GM12892 (cell line): Measurements from ENCODE around the gene USP3.

Experiments
- DNase-seq: peaks from one replicate; pipeline ENCODE4 v3.0.0; 2011; ENCODE audit not compliant: insufficient read length
- FAIRE-seq: peaks from 2 replicates; lab custom pipeline; 2011; peaks lifted over from hg19 to GRCh38; lab: Jason Lieb, UNC
- POLR2A ChIP-seq: IDR thresholded peaks from 2 replicates; pipeline ENCODE4 v1.6.1; 2011; ENCODE audit warnings: low read depth, low read length, control low read depth
- POLR2AphosphoS5 ChIP-seq: IDR thresholded peaks from 2 replicates; pipeline ENCODE4 v1.6.1; 2011; ENCODE audit warnings: low read depth, low read length, control low read depth
- TAF1 ChIP-seq: IDR thresholded peaks from 2 replicates; pipeline ENCODE4 v1.6.1; 2011; ENCODE audit warnings: low read depth, mild to moderate bottlenecking, control low read depth, low read length, borderline replicate concordance

The USP3 gene

DNA sequence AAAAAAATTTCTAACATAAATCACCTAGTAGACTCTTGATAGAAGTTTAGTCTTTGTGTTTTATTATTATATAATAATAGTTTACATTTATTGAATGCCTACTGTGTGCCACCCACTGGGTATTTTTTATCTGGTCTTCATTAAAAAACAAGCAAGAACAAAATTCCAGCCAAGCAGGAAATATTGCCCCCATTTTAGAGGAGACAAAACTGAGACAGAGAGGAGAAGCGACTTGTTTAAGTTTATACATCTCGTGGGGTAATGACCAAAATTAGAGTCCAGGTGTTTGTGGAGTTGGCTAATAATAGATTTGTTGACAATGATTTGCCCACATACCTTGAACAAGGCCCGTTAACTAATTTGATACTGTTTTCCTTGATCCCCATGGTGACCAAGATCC is 59.7 kb downstream of the USP3 start:
- FAIRE-seq (no peak), DNase-seq (no peak)
- TF ChIP-seq POLR2A, result no peak
- TF ChIP-seq TAF1, result no peak
- no peak for TF ChIP-seq POLR2AphosphoS5

DNA sequence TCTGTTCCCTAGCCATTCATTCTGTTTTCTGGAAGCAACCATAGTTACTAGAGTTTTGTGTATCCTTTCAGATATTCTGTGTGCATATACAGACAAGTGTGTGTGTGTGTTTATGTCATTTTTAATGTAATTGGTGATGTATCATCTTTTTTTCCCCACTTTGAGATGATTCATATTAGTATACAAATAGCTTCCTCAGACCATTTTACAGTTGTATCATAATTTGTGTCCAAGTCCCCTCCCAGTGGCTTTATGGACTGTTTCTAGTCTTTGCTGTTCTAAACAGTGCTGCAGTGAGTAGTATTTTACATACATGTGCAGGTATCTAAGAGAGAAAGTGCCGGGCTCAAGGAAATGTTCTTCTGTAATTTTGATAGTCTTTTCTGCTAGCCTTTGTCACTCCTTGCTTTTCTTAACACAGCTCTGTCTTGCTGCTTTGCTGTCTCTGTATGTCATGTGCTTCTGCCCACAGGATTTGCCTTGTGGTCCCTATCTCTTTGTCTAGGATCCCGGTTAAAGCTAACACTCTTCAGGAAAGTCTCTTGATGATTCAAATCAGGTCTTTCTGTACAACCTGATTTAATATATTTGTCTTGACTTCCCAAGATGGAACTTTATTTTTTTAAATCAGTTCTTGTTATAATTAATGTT is 61.3 kb downstream of the USP3 start:
- FAIRE-seq (no peak), DNase-seq (no peak)
- TF ChIP-seq POLR2A (no peak), POLR2AphosphoS5 (no peak), TAF1 (no peak)

DNA sequence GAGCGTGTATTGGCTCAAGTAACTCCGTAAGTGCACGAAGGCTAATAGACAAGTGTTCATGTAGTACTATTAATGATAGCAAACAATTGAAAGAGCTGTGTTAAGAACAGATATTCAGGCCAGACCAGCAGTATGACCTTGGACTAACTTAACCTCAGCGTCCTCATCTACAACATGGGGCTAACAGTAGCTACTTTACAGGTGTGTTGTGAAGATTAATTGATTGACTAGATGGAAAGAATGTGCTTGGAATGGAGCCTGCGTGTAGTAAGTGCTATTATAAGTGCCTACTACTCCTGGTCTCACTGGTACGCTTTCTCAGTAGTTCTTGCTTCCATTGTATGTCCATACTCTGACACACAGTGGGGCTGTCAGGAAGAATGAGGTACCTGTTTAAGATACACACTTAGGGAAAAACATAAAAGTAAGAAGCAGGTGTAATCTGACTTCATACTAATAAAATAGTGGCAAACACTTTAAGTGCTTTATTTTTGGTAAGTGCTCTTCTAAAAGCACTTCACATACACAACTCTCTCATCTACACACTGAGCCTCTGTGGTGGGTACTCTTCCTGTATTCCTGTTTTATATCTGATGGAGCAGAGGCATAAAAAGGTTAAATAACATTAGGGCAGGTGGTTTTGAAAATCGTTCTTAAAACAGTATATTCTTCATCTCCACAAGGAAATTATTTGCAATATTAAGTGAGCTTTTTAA is 68.5 kb downstream of the USP3 start:
- FAIRE-seq, result no peak
- DNase-seq, result no peak
- no peak for TF ChIP-seq TAF1
- TF ChIP-seq POLR2AphosphoS5, result no peak
- TF ChIP-seq POLR2A, result no peak

DNA sequence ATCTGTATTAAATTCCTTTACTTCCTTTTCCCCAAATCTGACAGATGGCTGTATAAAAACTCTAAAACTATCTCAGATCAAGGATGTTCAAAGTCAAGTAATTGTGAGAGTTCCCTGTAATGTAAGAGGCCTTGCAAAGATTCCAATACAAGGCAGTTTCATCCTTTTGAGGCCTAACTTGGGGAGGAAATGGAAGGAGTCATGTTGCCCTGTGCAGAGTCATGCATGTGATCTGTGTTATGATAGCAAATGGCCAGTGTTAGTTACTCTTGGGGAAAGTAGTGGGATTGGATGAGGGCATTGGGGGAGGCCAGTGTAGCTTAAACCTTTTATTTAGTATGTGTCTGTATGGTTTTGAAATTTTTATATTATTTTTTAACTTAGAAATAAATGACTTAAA is 69.1 kb downstream of the USP3 start:
- DNase-seq (no peak), FAIRE-seq (no peak)
- TF ChIP-seq POLR2A, result no peak

DNA sequence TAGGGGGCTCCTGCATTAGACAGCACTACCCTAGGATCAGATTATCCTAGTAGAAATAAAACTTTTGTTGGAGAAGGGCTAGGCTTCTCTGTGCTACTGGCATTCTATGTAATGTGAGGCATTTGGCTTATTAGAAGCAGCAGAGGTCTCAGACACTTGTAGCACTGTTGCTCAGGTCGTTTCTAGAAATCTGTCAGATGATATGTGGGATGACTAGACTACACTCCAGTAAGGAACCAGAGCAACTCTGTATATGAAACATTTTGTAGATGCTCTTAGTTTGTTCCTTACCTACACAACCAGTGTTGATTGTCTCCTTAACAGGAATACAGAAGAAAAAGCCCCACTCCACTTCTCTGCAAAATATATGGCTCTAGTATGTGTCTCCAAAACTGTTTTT is 70.9 kb downstream of the USP3 start:
- TF ChIP-seq POLR2AphosphoS5, result no peak
- no peak for TF ChIP-seq POLR2A
- TF ChIP-seq TAF1, result no peak
- FAIRE-seq, result no peak
- DNase-seq, result no peak

DNA sequence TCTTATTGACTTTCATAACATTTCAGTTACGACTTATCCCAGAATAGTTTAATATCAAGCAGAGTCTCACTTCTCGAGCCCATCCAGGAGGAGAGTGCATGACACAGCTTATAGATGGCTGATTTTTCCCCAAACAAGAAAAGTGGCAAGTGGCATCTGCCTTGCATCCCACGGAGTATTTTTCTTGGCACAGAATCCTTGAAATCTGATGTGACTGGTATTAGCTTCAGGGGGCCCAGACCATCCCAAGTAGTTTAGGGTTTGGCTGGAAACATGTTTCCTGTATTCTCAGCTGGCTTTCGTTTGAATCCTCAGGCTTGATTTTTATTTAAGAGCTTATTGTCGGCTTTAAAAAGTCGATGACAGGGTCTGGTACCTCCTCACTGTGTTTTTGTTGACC is 72.0 kb downstream of the USP3 start:
- DNase-seq (no peak), FAIRE-seq (no peak)
- TF ChIP-seq TAF1, result no peak
- TF ChIP-seq POLR2AphosphoS5, result no peak
- no peak for TF ChIP-seq POLR2A

DNA sequence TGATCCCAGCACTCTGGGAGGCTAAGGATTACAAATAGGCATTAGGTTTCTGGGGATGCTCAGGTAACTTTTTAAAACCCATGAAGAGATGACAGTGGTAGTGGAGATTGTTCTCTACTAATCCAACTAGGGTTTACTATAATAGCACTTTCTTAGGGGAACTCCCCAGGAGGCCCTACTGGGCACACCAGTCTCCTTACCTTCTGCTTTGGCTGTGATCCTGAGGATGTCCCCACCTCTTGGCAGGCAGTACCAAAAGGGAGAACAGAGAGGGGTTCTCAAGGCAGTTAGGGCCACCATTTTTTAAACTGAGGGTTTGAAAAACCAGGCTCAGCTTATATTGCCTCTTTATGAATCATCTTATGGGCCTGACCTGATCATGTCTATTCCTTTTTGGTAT is 77.8 kb downstream of the USP3 start:
- no peak for FAIRE-seq
- no peak for TF ChIP-seq TAF1
- no peak for TF ChIP-seq POLR2A
- no peak for TF ChIP-seq POLR2AphosphoS5

DNA sequence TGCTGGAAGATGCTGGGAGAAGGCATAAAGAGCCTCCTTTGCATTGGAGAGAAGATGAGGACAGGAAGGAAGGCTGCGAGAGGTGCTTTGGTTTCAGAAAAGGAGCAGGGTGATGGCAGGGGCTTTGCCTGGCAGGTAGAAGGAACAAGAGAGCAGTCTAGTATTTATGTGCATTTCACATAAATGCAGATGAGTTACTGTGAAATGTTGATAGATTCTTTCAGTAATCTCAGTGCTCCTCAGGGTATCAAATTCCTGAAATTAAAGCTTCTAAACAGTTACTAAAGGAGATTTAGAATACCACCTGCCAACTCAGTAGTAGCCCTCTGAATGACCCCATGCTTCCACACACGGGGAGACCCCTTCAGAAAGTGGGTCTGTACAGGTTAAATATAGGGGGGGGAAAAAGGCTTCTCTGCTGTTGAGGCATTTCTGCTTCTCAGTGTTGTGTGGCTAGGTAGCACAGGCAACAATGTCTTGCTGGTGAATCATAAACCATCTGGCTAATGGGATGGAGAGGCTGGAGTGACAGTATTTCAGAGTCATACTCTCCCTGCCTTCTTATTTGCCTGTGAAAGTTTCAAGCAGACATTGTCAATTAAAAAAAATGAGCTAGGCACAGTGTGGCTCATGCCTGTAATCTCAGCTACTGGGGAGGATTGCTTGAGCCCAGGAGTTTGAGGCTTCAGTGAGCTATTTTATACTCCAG is 78.5 kb downstream of the USP3 start:
- DNase-seq, result no peak
- no peak for TF ChIP-seq POLR2AphosphoS5
- TF ChIP-seq POLR2A, result no peak
- no peak for TF ChIP-seq TAF1
- FAIRE-seq, result no peak

More for the DNA sequence above, 77.8 kb downstream of the USP3 start:
- no peak for DNase-seq

DNA sequence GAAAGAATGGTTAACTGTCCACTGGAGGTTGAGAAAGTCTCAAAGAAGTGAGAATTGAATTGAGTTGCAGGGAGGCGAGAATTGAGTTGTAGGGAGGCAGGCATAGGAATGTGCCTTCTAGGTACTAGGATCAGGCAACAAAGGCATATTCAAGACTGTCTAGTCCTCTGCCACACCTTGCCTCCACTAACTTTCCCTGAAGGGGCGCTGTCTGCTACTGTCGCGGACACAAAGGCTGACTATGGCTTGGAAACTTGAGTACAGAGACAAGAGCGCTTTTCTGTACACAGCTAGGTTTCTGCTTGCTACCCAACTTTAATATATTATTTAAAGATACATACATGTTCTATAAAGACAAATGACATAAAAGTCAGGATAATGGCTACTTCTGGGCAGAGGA is 82.4 kb downstream of the USP3 start:
- TF ChIP-seq POLR2A (no peak), POLR2AphosphoS5 (no peak), TAF1 (no peak)
- no peak for FAIRE-seq
- DNase-seq, result no peak

DNA sequence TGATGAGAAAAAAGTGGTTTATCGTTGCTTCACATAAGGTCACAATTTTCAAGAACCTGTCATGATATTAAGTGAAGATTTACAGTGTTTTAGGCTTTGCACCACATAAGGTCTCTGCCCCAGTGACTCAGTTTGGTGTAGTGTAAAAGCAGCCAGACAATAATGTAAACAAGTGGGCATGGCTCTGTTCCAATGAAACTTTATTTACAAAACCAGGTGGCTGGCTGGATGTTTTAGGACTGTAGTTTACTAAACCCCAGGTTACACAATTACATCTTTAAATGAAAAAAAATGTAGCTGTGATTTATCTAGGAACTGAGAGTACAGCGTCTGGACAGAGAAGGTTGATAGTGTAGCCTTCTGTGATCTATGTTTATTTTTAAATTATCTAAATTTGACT is 83.1 kb downstream of the USP3 start:
- DNase-seq (no peak), FAIRE-seq (no peak)

DNA sequence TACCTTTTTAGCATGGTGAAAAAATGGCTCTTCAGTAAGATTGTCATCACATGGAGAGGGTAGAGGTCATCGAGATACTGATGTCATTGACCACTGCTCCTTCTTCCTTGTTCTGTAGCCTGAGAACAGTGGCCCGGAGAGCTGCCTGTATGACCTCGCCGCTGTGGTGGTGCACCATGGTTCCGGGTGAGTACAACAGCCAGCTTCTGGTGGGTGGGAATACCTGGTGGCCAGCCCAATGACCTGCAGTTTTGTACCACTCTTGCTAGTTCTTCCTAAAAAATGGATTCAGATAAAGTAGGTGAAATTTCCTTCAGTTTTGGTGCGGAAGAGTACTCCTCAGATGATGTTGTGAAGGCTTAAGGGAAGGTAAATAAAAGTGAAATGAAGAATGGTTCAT is 84.4 kb downstream of the USP3 start:
- FAIRE-seq, result no peak
- TF ChIP-seq POLR2AphosphoS5 (no peak), TAF1 (no peak), POLR2A (no peak)
- no peak for DNase-seq

More for the DNA sequence above, 83.1 kb downstream of the USP3 start:
- TF ChIP-seq POLR2AphosphoS5 (no peak), POLR2A (no peak), TAF1 (no peak)
